Coronary artery (tissue), 2 donors: ENCODE results near the gene IMMP2L.

Source experiments
- DNase-seq: peaks from one replicate; pipeline ENCODE4 v3.0.0-alpha.2; 2017; ENCODE audit warnings: low spot score
- H3K27ac ChIP-seq, 2 donors: fragments of 200-600 bp; sonication (generic); one replicate each; pipeline ENCODE4 v1.5.1; 2016 to 2019
- H3K4me3 ChIP-seq: fragments of 200-600 bp; sonication (generic); 2 replicates; pipeline ENCODE4 v1.5.1; 2016; ENCODE audit warnings: mild to moderate bottlenecking, moderate library complexity
- CTCF ChIP-seq: fragments of 200-600 bp; sonication (generic); IDR thresholded peaks from one replicate; pipeline ENCODE4 v1.5.1; 2019; ENCODE audit warnings: antibody characterized with exemption

The IMMP2L gene

GRCh38 chr7:111384065-111384891 lies 178.0 kb downstream of the IMMP2L start:
- no peak for TF ChIP-seq CTCF
- Histone ChIP-seq H3K27ac (no peak overlapping the region), H3K4me3 (no peak overlapping the region)
- DNase-seq: no peak

- no peak for TF ChIP-seq CTCF
- Histone ChIP-seq H3K27ac (no peak overlapping the region), H3K4me3 (no peak overlapping the region)
- no peak for DNase-seq
These were observed 179.2 kb downstream of the IMMP2L start for GRCh38 chr7:111383133-111383532.

GRCh38 chr7:111381590-111381989 lies 180.7 kb downstream of the IMMP2L start:
- DNase-seq: no peak
- Histone ChIP-seq H3K27ac (no peak overlapping the region), H3K4me3 (no peak overlapping the region)
- TF ChIP-seq CTCF: no peak

- no peak overlapping the region for H3K27ac ChIP-seq
- H3K4me3 ChIP-seq: no peak overlapping the region
- TF ChIP-seq CTCF: no peak
- no peak for DNase-seq
These were observed 181.3 kb downstream of the IMMP2L start for GRCh38 chr7:111380945-111381344.

- no peak for TF ChIP-seq CTCF
- Histone ChIP-seq H3K27ac (no peak overlapping the region), H3K4me3 (no peak overlapping the region)
- no peak for DNase-seq
These were observed 188.3 kb downstream of the IMMP2L start for GRCh38 chr7:111374027-111374426.

GRCh38 chr7:111371437-111371836 lies 190.9 kb downstream of the IMMP2L start:
- Histone ChIP-seq H3K4me3 (no peak overlapping the region), H3K27ac (no peak overlapping the region)
- no peak for DNase-seq
- no peak for TF ChIP-seq CTCF

- Histone ChIP-seq H3K4me3 (no peak overlapping the region), H3K27ac (no peak overlapping the region)
- no peak for DNase-seq
- no peak for TF ChIP-seq CTCF
These were observed 192.3 kb downstream of the IMMP2L start for GRCh38 chr7:111370002-111370401.
